ENCODE measurements around the gene GPRIN2.

GPRIN2 gene

DNA sequence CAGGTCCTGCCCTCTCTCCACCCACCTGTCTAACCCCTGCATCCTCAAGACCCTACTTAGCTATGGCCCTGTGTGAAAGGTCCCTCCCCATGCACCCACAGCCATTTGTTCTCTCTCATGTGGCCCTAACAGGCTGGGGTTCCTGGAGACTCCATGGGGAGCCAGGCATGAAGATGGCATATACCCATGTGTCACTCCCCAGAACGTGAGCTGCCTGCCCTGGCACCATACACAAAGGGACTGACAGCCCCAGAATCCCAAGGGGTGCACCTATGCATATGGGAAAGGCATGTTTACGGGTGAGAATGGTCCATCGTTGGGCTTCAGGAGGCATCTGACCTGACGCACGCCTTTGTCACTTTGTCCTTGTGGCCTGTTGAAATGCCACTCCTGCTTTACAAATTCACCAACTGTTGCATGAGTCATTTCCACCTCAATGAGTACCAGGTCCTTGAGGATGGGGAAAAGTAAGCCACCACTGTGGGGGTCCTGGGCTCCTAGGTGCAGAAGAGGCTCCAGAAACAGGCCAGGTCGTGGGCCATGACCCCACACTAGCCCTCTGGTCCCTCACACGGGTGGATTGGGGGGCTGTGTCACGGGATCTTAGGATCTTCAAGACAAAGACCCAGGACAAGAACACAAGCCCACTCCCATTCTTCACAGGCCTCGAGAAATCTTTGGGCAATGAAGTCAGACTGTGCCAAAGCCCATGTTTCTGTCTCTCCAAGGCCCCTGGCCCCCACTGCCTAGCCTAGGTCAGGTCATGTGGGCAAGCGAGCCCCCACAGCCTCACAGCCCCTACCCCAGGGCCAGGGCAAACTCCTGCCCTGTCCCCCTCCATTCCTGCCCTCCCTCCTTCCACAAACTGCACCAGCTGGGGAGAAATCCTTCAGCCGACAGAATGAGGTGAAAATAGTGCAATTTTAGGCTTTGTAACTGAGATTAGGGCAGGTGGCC, 8.6 kb downstream of the GPRIN2 start:
- DNase-seq = no peak

- DNase-seq = no peak
Measured at GRCh38 chr10:46546591-46547540, 9.6 kb downstream of the GPRIN2 start.

DNA sequence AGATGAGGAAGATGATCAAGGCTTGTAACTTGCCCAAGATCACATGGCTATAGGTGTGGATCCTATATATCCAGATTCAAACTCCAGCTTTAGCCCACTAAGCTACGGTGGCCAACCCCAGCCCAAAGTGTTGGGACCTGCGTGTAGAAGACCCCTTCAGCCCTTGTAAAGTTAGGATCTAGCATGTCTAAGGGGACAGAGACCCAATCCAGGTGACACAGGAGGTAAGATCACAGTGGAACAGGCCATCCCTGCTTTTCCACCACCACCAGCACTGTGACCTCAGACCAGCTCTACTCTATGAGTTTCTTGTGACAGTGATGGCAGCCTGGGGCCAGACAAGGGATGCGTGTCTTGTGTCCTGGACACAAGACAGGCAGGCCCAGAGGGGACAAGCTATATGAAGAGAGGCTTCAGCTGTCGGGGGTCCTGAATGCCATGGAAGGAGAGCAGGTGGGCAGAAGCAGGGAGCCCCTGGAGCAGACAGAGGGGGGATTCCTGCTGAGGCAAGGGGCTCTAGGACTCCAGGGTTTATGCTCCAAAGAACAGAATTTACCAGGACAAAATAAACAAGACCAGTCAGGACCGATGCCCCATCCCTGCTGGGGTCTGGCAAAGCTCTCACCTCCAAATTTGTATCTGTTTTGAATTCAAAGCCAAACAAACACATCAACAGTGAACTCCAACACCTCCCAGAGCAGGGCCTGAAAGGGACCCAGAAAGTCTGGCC, 10.4 kb downstream of the GPRIN2 start:
- DNase-seq = no peak

- DNase-seq = no peak
Measured at GRCh38 chr10:46544989-46545791, 11.3 kb downstream of the GPRIN2 start.

- DNase-seq = no peak
Measured at GRCh38 chr10:46543466-46544377, 12.7 kb downstream of the GPRIN2 start.

DNA sequence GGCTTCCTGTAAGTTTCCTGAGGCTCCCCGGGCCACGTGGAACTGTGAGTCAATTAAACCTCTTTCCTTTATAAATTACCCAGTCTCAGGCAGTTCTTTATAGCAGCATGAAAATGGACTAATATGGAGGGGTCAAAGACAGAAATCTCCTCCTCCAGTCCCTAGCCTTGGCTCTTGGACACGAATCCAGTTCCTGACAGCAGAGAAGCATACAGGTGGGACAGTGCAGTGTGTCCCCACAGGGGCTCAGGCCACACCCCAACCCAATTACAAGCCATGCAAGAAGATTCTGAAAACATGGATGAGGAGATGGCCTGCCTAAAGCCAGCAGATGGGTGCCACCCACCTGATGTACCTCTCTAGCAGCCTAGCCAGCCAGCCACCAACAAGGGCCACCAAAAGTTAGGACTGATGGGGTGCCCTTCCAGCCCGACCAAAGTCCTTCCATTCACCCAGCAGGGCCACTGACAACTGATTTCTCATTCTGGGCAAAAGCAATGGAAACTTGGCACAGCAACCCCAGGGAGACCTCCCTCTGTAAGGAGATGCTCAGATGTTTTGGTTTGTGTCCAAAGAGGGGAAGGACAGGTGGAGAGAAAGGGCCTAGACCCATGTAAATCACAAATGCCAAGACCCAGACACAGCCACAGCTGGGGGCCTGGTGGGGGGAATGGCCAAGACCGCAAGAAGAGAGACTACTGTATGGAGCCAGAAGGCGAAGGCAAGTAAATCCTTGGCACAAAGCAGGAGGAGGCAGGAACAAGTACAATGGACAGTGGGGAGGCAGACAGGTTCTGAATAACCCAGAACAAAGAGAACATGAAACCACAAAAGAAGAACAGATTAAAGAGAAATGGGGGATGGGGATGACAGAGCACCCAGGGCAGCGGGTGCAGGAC, 13.6 kb downstream of the GPRIN2 start:
- DNase-seq = no peak

GRCh38 chr10:46541735-46542566, 14.5 kb downstream of the GPRIN2 start:
- no peak for DNase-seq

GRCh38 chr10:46541017-46541661, 15.3 kb downstream of the GPRIN2 start:
- no peak for DNase-seq

DNA sequence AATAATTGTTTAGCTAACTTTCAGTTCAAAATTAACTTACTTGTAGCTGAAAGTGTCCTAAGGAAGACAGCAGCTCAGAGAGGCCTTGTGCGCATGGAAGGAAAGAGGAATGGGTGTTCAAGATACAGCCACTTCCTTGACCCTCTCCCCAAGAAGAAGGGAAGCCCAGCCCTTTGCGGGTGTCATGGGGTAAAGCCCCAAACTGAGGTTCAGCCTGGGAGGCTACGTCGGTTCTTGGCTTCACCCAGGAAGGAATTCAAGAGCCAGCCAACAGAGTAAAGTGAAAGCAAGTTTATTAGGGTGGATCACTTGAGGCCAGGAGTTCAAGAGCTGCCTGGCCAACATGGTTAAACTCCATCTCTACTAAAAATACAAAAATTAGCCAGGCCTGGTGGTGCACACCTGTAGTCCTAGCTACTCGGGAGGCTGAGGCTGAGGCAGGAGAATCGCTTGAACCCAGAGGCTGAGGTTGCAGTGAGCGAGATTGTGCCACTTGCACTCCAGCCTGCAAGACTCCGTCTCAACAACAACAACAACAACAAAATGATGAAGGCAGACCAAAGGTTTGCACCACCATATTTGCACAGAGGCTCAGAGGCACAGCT, 15.9 kb downstream of the GPRIN2 start:
- DNase-seq = no peak

- DNase-seq = no peak
Measured at GRCh38 chr10:46539596-46540411, 16.7 kb downstream of the GPRIN2 start.

GRCh38 chr10:46538717-46539426, 17.6 kb downstream of the GPRIN2 start:
- DNase-seq = no peak

GRCh38 chr10:46538155-46538554, 18.3 kb downstream of the GPRIN2 start:
- no peak for DNase-seq

DNA sequence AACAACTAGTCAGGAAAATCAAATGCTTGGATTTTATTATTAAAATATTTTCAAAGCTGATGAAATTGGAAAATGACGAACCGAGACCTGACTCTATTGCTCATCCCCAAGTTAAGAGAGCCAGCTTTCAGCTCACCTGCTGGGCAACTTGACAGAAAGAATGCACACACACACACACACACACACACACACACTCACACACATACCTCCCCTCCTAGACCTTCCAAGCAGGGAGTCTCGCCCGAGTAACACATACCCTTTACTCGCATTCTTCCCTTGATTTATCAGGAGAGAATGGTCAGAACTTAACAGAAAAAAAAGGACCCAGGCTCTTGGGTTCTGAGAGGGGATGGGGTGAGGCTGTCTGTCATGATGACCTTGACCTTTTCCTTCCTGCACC, 19.1 kb downstream of the GPRIN2 start:
- no peak for DNase-seq

GRCh38 chr10:46536781-46537180, 19.7 kb downstream of the GPRIN2 start:
- no peak for DNase-seq

- DNase-seq = no peak
Measured at GRCh38 chr10:46536171-46536570, 20.3 kb downstream of the GPRIN2 start.

DNA sequence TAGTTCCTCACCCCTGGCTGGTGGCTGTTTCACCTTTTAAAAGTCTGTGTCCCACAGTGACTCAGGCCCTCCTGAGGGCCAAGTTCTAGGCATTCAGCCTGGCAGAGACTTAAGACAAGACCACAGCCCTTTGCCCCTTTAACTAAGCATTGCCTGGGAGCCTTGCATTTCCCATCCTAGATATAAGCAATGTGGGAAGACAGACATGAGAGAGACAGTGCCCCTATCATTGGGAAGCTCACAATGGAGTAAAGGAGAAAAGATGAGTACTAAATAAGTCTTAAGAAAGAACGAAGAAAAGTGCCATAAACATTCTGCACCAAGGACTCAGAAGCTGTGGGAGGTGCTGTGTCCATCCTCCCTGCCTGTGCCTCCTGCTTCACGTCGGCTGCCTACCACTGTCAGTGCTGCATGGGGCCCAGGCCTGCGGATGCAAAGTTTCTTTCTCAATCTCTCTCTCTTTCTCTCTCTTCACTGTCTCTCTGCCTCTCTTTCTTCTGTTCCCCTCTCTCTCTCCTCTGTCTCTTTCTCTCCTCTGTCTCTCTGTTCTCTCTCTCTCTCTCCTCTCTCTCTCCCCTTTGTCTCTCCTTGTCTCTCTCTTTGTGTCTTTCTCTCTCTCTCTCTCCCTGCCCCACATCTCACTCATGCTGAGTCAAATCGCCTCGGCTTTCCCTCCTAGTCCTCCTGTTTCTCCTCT, 21.5 kb downstream of the GPRIN2 start:
- no peak for DNase-seq
